H1 (cell line): ENCODE measurements around the gene AFG1L. TPM values are rescaled to one million over a fixed set of nuclear protein-coding genes. Genes with fewer than 3 reads are reported as not detected.

Source experiments
- CTCF ChIA-PET: fragments of 300-600 bp; sonication (Branson Sonifier 250); formaldehyde crosslinking; loops from one replicate; lab custom pipeline; 2021; ENCODE audit not compliant: partially characterized antibody; lab: Charles Lee
- POLR2A ChIA-PET: fragments of 300-600 bp; sonication (Branson Sonifier 250); formaldehyde crosslinking; loops from one replicate; lab custom pipeline; 2021; ENCODE audit warnings: inconsistent platforms; ENCODE audit not compliant: partially characterized antibody; lab: Charles Lee
- DNase-seq, 2 experiments: peaks; one replicate each; pipeline versions ENCODE4 v3.0.0 to v3.0.0-alpha.2; 2010 to 2022; ENCODE audit warnings: low spot score in 2 of 2, low read depth in 1 of 2, mixed read lengths in 1 of 2
- FAIRE-seq: peaks from 2 replicates; lab custom pipeline; 2011; peaks lifted over from hg19 to GRCh38; lab: Jason Lieb, UNC
- H2AFZ ChIP-seq: 2 replicates; pipeline ENCODE4 v1.8.1; 2012; ENCODE audit warnings: low read length, inconsistent platforms
- H2AK5ac ChIP-seq: 2 replicates; pipeline ENCODE4 v1.6.1; 2013; ENCODE audit warnings: low read depth, low read length
- H2BK120ac ChIP-seq: replicated peaks from 2 replicates; pipeline ENCODE3; 2013; ENCODE audit warnings: low read depth, low read length, inconsistent platforms
- H2BK12ac ChIP-seq: 2 replicates; pipeline ENCODE4 v1.6.1; 2013; ENCODE audit warnings: low read depth, low read length
- H2BK15ac ChIP-seq: 2 replicates; pipeline ENCODE4 v1.6.1; 2013; ENCODE audit warnings: low read length
- H2BK20ac ChIP-seq: 2 replicates; pipeline ENCODE4 v1.6.1; 2013; ENCODE audit warnings: low read length
- H2BK5ac ChIP-seq: 2 replicates; pipeline ENCODE4 v1.6.1; 2013; ENCODE audit warnings: low read depth, low read length
- H3K14ac ChIP-seq: 2 replicates; pipeline ENCODE4 v1.6.1; 2013; ENCODE audit warnings: inconsistent platforms; ENCODE audit not compliant: insufficient read length
- H3K18ac ChIP-seq: 2 replicates; pipeline ENCODE4 v1.6.1; 2013; ENCODE audit warnings: low read length; ENCODE audit errors: extremely low read depth
- H3K23ac ChIP-seq: 2 replicates; pipeline ENCODE4 v1.6.1; 2013; ENCODE audit warnings: inconsistent platforms; ENCODE audit not compliant: insufficient read length
- H3K23me2 ChIP-seq: 2 replicates; pipeline ENCODE4 v1.6.1; 2013; ENCODE audit warnings: low read depth, low read length
- H3K27ac ChIP-seq: 2 replicates; pipeline ENCODE4 v1.6.1; 2011; ENCODE audit warnings: low read depth, low read length, inconsistent platforms
- H3K27me3 ChIP-seq, 4 experiments: replicated peaks in 1 of 4; 1 replicate in 1 of 4; 2 replicates in 3 of 4; pipeline versions ENCODE4 v1.6.1 to v1.8.1; 2011 to 2013; ENCODE audit warnings: low read length in 3 of 4, mild to moderate bottlenecking in 3 of 4, inconsistent platforms in 2 of 4, mixed read lengths in 2 of 4, moderate library complexity in 1 of 4; ENCODE audit not compliant: control insufficient read depth in 3 of 4, insufficient read depth in 3 of 4; ENCODE audit errors: extremely low read depth in 1 of 4
- H3K36me3 ChIP-seq, 4 experiments: 2 replicates each; pipeline versions ENCODE4 v1.6.1 to v1.8.1; 2011 to 2013; ENCODE audit warnings: mild to moderate bottlenecking in 4 of 4, low read length in 3 of 4, moderate library complexity in 2 of 4, control low read depth in 1 of 4, inconsistent platforms in 1 of 4; ENCODE audit not compliant: insufficient read depth in 4 of 4, control insufficient read depth in 2 of 4
- H3K4ac ChIP-seq: replicated peaks from 2 replicates; pipeline ENCODE3; 2013; ENCODE audit warnings: low read length, low read depth, mixed read lengths, inconsistent platforms; ENCODE audit not compliant: insufficient read length
- H3K4me1 ChIP-seq, 4 experiments: replicated peaks in 1 of 4; 1 replicate in 1 of 4; 2 replicates in 3 of 4; pipeline versions ENCODE4 v1.6.1 to v1.8.1; 2011 to 2013; ENCODE audit warnings: low read length in 3 of 4, inconsistent platforms in 2 of 4, mixed read lengths in 1 of 4; ENCODE audit not compliant: insufficient read depth in 4 of 4, control insufficient read depth in 3 of 4
- H3K4me2 ChIP-seq, 2 experiments: 2 replicates each; pipeline versions ENCODE4 v1.6.1 to v1.8.1; 2011 to 2013; ENCODE audit warnings: low read depth in 2 of 2, low read length in 2 of 2, control low read depth in 1 of 2, inconsistent platforms in 1 of 2, mild to moderate bottlenecking in 1 of 2; ENCODE audit not compliant: insufficient read depth in 1 of 2
- H3K4me3 ChIP-seq, 4 experiments: fragments of 200-600, 300-600 bp in 1 of 4; sonication (generic), shearing (Covaris generic), sonication (Bioruptor Twin) in 1 of 4; 2 replicates each; pipeline versions ENCODE4 v1.5.1 to v1.8.1; 2011 to 2016; ENCODE audit warnings: low read length in 4 of 4, low read depth in 3 of 4, control low read depth in 2 of 4, inconsistent platforms in 2 of 4, mild to moderate bottlenecking in 2 of 4, mixed read lengths in 1 of 4, moderate library complexity in 1 of 4; ENCODE audit not compliant: insufficient read depth in 2 of 4; ENCODE audit errors: extremely low read depth in 1 of 4
- H3K56ac ChIP-seq: replicated peaks from 2 replicates; pipeline ENCODE3; 2013; ENCODE audit warnings: low read depth, mild to moderate bottlenecking, mixed read lengths, low read length, inconsistent platforms; ENCODE audit not compliant: insufficient read length
- H3K79me1 ChIP-seq: 2 replicates; pipeline ENCODE4 v1.6.1; 2013; ENCODE audit warnings: low read depth, low read length, control low read depth
- H3K79me2 ChIP-seq, 2 experiments: 2 replicates each; pipeline versions ENCODE4 v1.6.1 to v1.8.1; 2012 to 2013; ENCODE audit warnings: low read length in 2 of 2, mild to moderate bottlenecking in 2 of 2, inconsistent platforms in 1 of 2; ENCODE audit not compliant: insufficient read depth in 2 of 2, control insufficient read depth in 1 of 2
- H3K9ac ChIP-seq, 4 experiments: replicated peaks in 1 of 4; 1 replicate in 1 of 4; 2 replicates in 3 of 4; pipeline versions ENCODE4 v1.6.1 to v1.8.1; 2011 to 2013; ENCODE audit warnings: low read depth in 3 of 4, low read length in 3 of 4, control low read depth in 2 of 4, mild to moderate bottlenecking in 2 of 4, moderate library complexity in 2 of 4, inconsistent platforms in 1 of 4; ENCODE audit errors: extremely low read depth in 1 of 4
- H3K9me3 ChIP-seq, 2 experiments: 2 replicates each; pipeline versions ENCODE4 v1.6.1 to v1.8.1; 2012 to 2013; ENCODE audit warnings: mild to moderate bottlenecking in 2 of 2, moderate library complexity in 2 of 2, control low read depth in 1 of 2, inconsistent platforms in 1 of 2, low read depth in 1 of 2, low read length in 1 of 2, mixed read lengths in 1 of 2; ENCODE audit not compliant: insufficient read depth in 2 of 2
- H4K20me1 ChIP-seq, 2 experiments: replicated peaks in 1 of 2; 2 replicates each; pipeline versions ENCODE3 to v1.8.1; 2011 to 2013; ENCODE audit warnings: inconsistent platforms in 2 of 2, low read length in 2 of 2, mild to moderate bottlenecking in 1 of 2; ENCODE audit not compliant: insufficient read depth in 2 of 2, control insufficient read depth in 1 of 2
- H4K5ac ChIP-seq: 2 replicates; pipeline ENCODE4 v1.6.1; 2013; ENCODE audit warnings: low read length, low read depth, mixed read lengths, inconsistent platforms; ENCODE audit not compliant: insufficient read length
- H4K8ac ChIP-seq: 2 replicates; pipeline ENCODE4 v1.8.0; 2013; ENCODE audit warnings: mild to moderate bottlenecking, moderate library complexity, low read length, inconsistent platforms; ENCODE audit not compliant: insufficient read depth; ENCODE audit errors: extremely low read depth
- H4K91ac ChIP-seq: replicated peaks from 2 replicates; pipeline ENCODE3; 2013; ENCODE audit warnings: low read length, mixed read lengths, inconsistent platforms; ENCODE audit not compliant: insufficient read length
- BCL11A ChIP-seq, 2 experiments: IDR thresholded peaks; one replicate each; pipeline ENCODE4 v1.6.1; 2011; ENCODE audit warnings: low read depth in 2 of 2, low read length in 2 of 2, mild to moderate bottlenecking in 2 of 2
- CBX8 ChIP-seq: fragments of 300-800, 300-1000 bp; sonication (generic); IDR thresholded peaks from 2 replicates; pipeline ENCODE4 v1.7.1; 2016; ENCODE audit warnings: low read depth, low read length, borderline replicate concordance
- FOSL1 ChIP-seq: IDR thresholded peaks from 2 replicates; pipeline ENCODE4 v1.6.1; 2011; ENCODE audit warnings: mild to moderate bottlenecking, low read depth, low read length, moderate library complexity; ENCODE audit not compliant: insufficient read depth
- JUN ChIP-seq: IDR thresholded peaks from 2 replicates; pipeline ENCODE4 v1.6.1; 2011; ENCODE audit warnings: low read depth, mild to moderate bottlenecking, improper control_type of control experiment, low read length
- KDM4A ChIP-seq: IDR thresholded peaks from one replicate; pipeline ENCODE4 v1.7.1; 2012; ENCODE audit warnings: low read depth, mild to moderate bottlenecking, moderate library complexity, low read length, inconsistent platforms; ENCODE audit not compliant: severe bottlenecking
- NANOG ChIP-seq: IDR thresholded peaks from 2 replicates; pipeline ENCODE4 v1.6.1; 2011; ENCODE audit warnings: low read length, low read depth, mild to moderate bottlenecking, inconsistent platforms; ENCODE audit not compliant: insufficient read depth, poor library complexity, severe bottlenecking
- SP1 ChIP-seq: IDR thresholded peaks from 2 replicates; pipeline ENCODE4 v1.6.1; 2011; ENCODE audit warnings: low read depth, low read length
- ZNF274 ChIP-seq: IDR thresholded peaks from 2 replicates; pipeline ENCODE4 v1.7.0; 2012; ENCODE audit warnings: low read length, borderline replicate concordance; ENCODE audit errors: extremely low read depth
- WGBS, 2 experiments: shearing (Covaris generic) in 1 of 2; methylation state at CpG; one replicate each; pipeline versions ENCODE4 v1.1.6 to v1.1.7; 2013 to 2015; ENCODE audit warnings: low lambda C conversion rate in 2 of 2, mixed read lengths in 2 of 2, inconsistent platforms in 1 of 2, low coverage in 1 of 2, missing lambda C conversion rate in 1 of 2; ENCODE audit not compliant: insufficient replicate concordance in 2 of 2, insufficient coverage in 1 of 2, insufficient read length in 1 of 2; ENCODE audit errors: extremely low coverage in 1 of 2, missing lambda C conversion rate in 1 of 2; 5-methylcytosine and 5-hydroxymethylcytosine counted together
- polyA plus RNA-seq, 7 experiments: library from polyadenylated mRNA; depleted of rRNA in 3 of 7; stranded (reverse) in 5 of 7; unstranded in 2 of 7; fragments of >200 nt in 5 of 7; fragments of 200-250 nt in 2 of 7; gene quantifications; 1 replicate in 5 of 7; 2 replicates in 1 of 7; 4 replicates in 1 of 7; pipeline versions ENCODE4 v1.2.1 to v1.2.3, GENCODE V29; 2011 to 2013; ENCODE audit warnings: missing spikeins in 2 of 7, mixed read lengths in 2 of 7
- total RNA-seq: library from RNA; stranded (reverse); fragmentation: NEBNext Ultra II Directional; extraction: Animal tissue kit (Norgen Biotek cat#: 25700); gene quantifications from 2 replicates; pipeline ENCODE4 v1.2.1, GENCODE V29; 2021
- TF ChIP-seq, protein P1 (sequence below): IDR thresholded peaks from 2 replicates; pipeline ENCODE4 v1.6.1; 2012; ENCODE audit warnings: low read length, inconsistent platforms

AFG1L gene
- total and polyA plus RNA-seq, 2 of the 8 experiments (the other 6 are each of a cell fraction or from before 2014, with no cell fraction given), result 0.98 to 5.7 TPM

GRCh38 chr6:108309844-108310243 is 15.0 kb downstream of the AFG1L start:
- TF ChIP-seq SP1, result no peak
- TF ChIP-seq, protein P1, sequence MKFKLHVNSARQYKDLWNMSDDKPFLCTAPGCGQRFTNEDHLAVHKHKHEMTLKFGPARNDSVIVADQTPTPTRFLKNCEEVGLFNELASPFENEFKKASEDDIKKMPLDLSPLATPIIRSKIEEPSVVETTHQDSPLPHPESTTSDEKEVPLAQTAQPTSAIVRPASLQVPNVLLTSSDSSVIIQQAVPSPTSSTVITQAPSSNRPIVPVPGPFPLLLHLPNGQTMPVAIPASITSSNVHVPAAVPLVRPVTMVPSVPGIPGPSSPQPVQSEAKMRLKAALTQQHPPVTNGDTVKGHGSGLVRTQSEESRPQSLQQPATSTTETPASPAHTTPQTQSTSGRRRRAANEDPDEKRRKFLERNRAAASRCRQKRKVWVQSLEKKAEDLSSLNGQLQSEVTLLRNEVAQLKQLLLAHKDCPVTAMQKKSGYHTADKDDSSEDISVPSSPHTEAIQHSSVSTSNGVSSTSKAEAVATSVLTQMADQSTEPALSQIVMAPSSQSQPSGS, result no peak
- TF ChIP-seq KDM4A, result no peak
- no peak for TF ChIP-seq NANOG
- no peak for TF ChIP-seq JUN
- TF ChIP-seq CBX8, result no peak
- no peak for TF ChIP-seq BCL11A (IDR thresholded peaks at IDR 0.05; ENCODE audit: low read depth in 2 of 2, low read length in 2 of 2)
- no peak for TF ChIP-seq ZNF274
- no peak for TF ChIP-seq FOSL1
- POLR2A ChIA-PET, result no interaction called here

More at GRCh38 chr6:108309844-108310243, 15.0 kb downstream of the AFG1L start:
- no peak overlapping the region for H3K4me2 ChIP-seq
- no peak overlapping the region for H2AFZ ChIP-seq
- no peak overlapping the region for H4K8ac ChIP-seq
- H2BK20ac ChIP-seq, result no peak overlapping the region
- peaks cover 0 to 3% (median 0%) of the 10 kb centered on the region in 4 experiments; a peak in 2 of 7 replicates for H3K4me1 ChIP-seq
- H3K4ac ChIP-seq, result no peak overlapping the region
- no peaks in the 10 kb centered on the region for H3K9me3 ChIP-seq
- H4K91ac ChIP-seq, result no peak overlapping the region
- H2AK5ac ChIP-seq, result no peak overlapping the region
- H2BK15ac ChIP-seq, result no peak overlapping the region
- H2BK5ac ChIP-seq, result no peak overlapping the region
- WGBS, 2 experiments, result 92% methylated on average over 5 of the region's 5 CpGs; no CpG with 5 or more reads in 1 of the 2 experiments
- H2BK12ac ChIP-seq, result no peak overlapping the region
- DNase-seq (no peak), FAIRE-seq (no peak)
- H3K79me1 ChIP-seq, result no peaks in the 10 kb centered on the region
- no peak overlapping the region for H3K14ac ChIP-seq
- H3K36me3 ChIP-seq, result no peaks in the 10 kb centered on the region
- H2BK120ac ChIP-seq, result no peak overlapping the region
- no peak overlapping the region for H3K27ac ChIP-seq
- H3K27me3 ChIP-seq, result no peaks in the 10 kb centered on the region
- H3K4me3 ChIP-seq, result no peak overlapping the region
- no peaks in the 10 kb centered on the region for H3K23me2 ChIP-seq
- no peak overlapping the region for H3K56ac ChIP-seq
- no peak overlapping the region for H3K18ac ChIP-seq
- H3K9ac ChIP-seq, result no peak overlapping the region
- no peaks in the 10 kb centered on the region for H4K20me1 ChIP-seq
- CTCF ChIA-PET, result interaction anchor here (0.7 to 1.6 kb wide), 4 partner anchors 61 to 135 kb away, joined by 3 to 4 read pairs (median 3); no protein-coding TSS in a partner anchor
- no peak overlapping the region for H4K5ac ChIP-seq
- H3K23ac ChIP-seq, result no peak overlapping the region
- no peaks in the 10 kb centered on the region for H3K79me2 ChIP-seq
